ENCODE data around the gene PPIF.

The PPIF gene

GRCh38 chr10:79347226-79347893, at the start of gene PPIF:
Gene PPIF (plus strand): TSS chr10:79347469. CDS start chr10:79347549, 80 bp downstream.
- peak; percentile 92 for DNase-seq

- DNase-seq = no peak
Observed at GRCh38 chr10:79298403-79299244, 48.6 kb upstream of the PPIF start.

GRCh38 chr10:79299397-79300241, 47.6 kb upstream of the PPIF start:
- DNase-seq = no peak

- DNase-seq = no peak
Observed at GRCh38 chr10:79300711-79301110, 46.6 kb upstream of the PPIF start.

GRCh38 chr10:79301754-79302530, 45.3 kb upstream of the PPIF start:
- DNase-seq = no peak

DNA sequence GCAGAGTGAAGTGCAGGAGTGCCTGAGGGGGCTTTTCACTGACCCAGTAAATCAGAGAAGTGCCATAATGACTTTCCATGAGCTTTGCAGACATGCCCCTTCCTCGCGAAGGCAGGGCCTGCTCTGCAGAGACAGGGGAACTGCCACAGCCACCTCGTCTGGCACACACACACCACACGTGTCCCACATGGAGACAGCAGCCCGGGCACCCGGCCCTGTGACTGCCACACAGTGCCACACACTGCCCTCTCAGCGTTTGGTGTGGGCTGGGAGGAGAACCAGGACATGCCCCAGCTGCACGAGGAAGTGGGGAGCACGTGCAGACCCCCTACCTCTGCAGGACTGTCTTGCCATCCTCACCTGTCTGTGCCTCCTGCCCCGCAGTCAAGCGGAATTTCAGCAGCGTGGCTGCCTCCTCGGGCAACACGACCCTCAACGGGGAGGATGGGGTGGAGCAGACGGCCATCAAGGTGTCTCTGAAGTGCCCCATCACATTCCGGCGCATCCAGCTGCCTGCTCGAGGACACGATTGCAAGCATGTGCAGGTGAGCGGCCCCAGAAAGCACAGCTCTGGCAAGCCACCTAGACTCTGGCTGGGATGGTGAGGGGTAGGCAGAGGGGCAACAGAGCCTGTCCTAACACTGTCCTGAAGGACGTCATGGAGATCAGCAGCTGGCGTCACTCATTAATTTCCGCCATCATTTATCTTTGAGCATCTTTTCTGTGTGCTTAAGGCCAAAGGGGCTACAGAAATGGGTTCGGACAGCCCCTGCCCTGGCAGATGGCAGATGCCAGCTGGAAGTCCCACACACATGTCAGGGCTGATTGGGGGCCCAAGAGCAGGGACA, 43.4 kb upstream of the PPIF start:
- DNase-seq = no peak

DNA sequence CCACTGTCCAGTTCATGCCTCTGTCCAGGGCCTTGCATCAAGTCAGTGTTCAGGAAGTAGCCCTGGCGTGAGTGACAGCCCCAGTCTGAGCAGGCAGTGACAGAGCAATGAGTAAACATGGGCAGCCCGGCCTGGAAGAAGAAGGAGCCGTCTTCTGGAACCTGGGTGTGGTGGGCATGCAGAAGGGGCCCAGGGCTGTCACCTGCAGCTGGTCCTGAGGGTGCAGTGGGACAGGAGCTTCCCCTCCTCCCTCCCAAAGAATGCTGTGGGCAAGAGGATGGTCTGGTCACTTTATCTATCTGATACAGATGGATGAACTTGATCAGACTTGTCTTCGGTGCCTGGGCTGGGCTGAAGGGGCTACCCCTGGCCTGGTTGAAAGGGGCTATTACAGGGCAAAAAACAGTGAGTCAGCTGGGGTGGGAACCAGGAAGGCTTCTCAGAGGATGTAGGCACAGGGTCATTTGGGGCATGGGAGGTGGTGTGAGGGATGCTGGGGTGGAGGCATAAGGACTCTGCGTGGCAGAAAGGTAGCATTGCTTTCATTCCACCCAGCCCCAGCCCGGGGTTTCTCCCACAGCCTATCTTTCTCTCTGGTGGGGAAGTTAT, 42.7 kb upstream of the PPIF start:
- no peak for DNase-seq

DNA sequence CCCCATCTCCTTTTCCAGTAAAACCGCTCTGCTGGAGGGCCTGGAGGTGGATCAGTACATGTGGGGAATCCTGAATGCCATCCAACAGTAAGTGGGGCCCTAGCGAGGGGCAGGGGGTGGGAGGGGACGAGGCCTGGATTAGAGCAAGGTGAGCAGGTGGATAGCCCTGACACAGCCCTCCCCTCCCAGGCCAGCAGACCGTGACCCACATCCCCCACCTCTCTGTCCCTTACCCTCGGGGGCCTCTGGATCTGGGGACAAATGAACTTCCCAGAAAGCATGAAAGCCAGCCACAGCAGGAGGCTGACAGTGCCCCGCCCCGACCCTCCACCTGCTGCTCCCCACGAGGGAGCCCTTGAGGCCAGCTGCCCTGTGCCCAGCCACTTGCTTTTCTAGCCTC, 41.8 kb upstream of the PPIF start:
- no peak for DNase-seq

GRCh38 chr10:79305988-79306387, 41.3 kb upstream of the PPIF start:
- DNase-seq = no peak

- DNase-seq = no peak
Observed at GRCh38 chr10:79306644-79307220, 40.5 kb upstream of the PPIF start.

DNA sequence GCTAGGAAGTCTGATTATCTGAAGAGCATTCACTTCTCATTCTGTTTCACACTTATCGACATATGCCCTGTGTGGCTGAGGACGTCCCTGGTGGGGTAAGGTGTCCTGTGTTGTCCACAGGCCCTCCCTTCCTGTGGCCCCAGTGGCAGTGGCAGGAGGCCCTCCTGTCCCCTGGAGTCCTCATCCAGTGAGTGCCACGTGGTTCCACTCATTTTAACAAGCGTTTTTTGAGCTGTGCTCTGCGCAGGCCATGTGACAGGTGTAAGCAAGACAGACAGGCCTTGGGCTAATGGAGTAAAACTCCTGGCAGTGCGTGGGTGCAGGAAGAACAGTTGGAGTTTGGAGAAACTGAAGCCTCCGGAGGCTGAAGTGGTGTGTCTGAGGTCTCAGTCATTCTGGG, 39.3 kb upstream of the PPIF start:
- DNase-seq = no peak

GRCh38 chr10:79308969-79309665, 38.2 kb upstream of the PPIF start:
- DNase-seq = no peak

DNA sequence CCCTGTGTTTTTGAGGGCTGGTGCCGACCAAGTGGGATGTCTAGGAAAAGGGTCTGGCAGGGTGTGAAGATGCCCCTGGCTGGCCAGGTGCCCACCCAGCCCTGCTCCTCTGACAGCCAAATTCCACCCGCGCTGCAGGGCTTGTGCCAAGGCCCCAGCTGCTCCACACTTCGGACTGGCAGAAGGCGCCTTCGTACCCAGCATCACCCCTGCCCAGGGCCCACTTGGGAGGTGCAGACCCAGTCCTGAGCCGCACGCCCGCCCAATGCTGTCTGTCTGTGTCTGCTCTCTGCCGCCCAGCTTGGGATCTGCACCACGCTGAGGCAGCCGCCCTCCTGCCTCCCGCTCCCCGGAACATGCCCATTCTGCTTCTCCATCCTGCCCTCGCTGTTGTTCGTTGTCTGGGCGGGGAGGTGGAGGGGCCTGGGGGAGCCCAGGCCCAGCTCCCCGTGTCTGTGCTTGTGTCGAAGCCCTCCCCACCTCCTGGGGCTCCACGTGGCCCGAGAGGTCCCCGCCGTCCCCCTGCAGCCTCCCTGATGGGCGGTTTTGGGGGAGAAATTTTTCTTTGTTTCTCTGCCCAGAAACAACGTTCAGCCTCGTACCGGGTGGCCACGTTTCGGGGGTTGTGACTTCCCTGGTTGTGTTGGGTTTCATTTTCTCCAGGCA, 36.9 kb upstream of the PPIF start:
- no peak for DNase-seq

- no peak for DNase-seq
Observed at GRCh38 chr10:79310911-79311573, 36.2 kb upstream of the PPIF start.

DNA sequence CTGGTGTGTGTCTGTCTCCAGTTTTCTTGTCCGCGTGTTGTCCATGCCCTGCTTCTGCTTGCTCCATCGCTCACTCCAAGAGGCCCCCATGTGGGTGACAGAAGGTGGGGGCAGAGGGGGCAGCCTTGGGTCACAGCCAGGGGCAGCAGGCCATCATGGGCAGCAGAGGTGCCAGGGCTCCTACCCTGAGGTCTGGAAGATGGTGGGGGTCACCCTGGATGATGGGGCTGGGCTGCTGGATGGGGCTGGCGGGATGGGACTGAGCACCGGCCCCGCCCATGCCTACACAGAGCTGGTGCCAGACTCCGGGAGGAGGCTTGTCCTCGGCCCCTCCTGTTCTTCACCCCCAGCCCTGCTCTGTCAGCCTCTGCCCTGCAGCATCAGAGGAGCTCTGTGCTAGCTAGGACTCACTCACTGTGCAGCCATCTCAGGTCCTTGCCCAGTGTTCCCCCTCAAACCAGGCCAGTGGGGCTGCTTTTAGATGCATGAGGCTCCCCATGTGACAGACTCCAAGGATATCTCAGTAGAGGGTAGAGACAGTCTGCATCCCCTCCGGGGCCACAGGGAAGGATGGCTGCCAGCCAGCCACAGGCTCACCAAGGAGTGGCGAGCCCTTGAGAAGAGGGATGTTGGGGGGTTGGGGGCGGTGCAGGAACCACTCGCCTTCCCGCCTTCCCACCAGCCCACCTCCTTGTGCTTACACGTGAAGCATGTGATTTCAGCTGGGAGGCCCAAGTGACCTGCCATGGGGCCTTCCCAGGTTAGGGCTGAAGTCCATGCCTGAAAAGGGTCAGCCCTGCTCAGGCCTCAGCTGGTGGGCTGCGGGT, 35.5 kb upstream of the PPIF start:
- DNase-seq = no peak

GRCh38 chr10:79312601-79313187, 34.6 kb upstream of the PPIF start:
- no peak for DNase-seq

DNA sequence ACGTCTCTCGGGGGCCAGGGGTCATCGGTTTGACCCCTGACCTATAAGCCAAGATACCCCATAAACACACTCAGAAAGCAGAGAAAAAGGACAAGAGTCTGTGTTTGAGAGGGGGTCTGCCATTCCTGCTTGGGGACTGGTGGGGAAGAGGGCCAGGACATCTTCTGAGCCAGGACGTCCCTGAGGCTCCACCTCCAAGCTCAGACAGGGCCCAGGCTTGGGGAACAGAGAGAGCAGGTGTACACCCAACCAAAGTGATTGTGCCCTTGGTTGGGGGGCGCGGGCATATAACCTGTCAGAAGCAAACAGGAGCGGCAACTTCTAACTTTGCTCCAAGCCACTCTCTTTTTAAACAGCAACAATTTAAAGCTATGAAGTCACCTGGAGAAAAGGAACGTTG, 33.9 kb upstream of the PPIF start:
- DNase-seq = no peak

Data from NCI-H82 (cell line).